GM18508 (cell line): Measurements from ENCODE around the gene COX20.

Source experiments
- ATAC-seq: cut with Tn5 transposase; IDR thresholded peaks from one replicate; pipeline ENCODE4 v1.9.1; 2021; ENCODE audit warnings: moderate number of reproducible peaks; ENCODE audit not compliant: insufficient read depth, unreplicated experiment

Gene COX20

DNA sequence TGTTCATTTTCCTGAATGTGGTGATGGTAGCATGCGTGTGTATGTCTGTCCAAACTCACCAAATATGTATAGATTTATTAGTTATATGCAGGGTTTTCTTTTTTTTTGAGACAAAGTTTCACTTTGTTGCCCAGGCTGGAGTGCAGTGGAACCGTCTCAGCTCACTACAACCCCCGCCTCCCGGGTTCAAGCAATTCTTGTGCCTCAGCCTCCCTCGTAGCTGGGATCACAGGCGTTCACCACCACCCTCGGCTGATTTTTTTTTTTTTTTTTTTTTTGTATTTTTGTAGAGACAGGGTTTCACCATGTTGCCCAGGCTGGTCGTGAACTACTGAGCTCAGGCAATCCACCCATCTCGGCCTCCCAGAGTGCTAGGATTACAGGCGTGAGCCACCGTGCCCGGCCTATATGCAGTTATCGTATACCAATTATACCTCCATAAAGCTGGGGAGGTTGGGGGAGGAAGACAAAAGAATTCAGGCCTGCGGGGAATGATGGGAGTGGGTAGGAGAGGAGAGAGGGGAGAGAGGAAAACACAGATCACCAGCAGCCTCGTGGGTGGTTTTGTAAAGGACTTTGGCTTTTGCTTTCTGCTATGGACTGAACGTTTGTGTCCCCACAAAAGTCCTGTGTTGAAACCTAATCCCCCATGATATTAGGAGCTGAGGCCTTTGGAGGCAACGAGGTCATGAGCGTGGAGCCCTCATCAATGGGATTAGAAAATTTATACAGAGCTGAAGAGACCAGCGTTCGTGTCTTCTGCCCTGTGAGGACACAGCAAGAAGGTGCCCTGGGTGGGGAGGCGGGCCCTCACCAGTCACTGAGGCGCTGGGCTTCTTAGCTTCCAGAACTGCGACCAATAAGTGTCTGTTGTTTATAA lies 33.3 kb downstream of the COX20 start:
- ATAC-seq = no peak

DNA sequence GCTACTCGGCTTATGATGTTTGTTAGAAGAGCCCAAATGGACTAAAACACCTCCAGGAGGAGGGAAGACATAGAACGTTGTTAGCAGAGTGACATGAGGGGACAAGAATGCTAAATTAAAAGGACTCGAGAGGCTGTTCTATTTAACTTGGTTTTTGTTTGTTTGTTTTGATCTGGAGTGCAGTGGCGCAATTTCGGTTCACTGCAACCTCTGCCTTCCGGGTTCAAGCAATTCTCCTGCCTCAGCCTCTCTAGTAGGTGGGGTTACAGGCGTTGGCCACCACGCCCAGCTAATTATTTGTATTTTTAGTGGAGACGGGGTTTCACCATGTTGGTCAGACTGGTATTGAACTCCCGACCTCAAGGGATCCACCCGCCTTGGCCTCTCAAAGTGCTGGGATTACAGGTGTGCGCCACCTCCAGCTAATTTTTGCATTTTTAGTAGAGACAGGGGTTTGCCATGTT lies 33.9 kb downstream of the COX20 start:
- ATAC-seq = no peak

DNA sequence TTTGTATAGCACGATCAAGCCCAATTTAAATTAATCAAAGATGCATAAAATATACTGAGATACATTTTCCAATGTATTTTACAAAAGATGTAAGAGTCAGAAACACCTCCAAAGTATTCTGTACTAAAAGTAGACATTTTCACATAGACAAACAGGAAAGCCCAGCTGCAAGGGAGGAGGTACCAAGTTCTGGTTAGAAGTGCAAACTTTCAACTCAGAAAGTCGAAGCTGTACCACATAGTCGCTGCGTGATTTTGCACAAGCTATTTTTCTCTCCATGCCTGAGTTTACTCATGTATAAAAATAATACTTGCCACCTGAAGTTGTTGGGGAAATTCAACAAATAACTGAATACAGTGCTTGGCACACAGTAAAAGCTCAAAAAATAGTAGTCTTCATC lies 34.5 kb downstream of the COX20 start:
- no peak for ATAC-seq

DNA sequence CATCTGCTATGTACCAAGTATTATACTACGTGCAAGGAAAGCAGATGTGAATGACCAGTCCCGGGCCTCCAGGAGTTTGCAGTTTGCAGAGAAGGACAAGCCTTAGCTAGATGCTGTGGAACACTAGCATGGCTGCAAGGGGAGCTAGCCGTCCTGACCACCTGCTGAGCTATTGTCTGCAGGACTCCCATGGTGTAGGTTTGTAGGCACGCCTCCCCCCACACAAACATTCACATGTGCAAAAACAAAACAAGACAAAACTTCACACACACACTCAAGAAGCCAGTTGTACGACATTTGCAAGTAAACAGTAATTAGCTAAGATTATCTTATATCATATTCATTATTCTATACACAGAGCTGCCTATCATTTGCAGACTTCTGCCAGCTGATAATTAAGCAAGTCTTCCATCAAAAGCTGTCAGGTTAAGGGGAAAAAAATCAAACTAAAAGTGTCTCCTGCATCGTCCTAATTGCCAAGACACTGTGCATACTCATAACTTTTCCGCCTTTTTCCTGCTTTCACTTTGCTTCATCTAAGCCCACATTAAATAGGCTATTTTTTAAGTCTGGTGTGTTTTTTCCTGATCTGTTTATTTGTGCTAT lies 39.6 kb downstream of the COX20 start:
- ATAC-seq = no peak

DNA sequence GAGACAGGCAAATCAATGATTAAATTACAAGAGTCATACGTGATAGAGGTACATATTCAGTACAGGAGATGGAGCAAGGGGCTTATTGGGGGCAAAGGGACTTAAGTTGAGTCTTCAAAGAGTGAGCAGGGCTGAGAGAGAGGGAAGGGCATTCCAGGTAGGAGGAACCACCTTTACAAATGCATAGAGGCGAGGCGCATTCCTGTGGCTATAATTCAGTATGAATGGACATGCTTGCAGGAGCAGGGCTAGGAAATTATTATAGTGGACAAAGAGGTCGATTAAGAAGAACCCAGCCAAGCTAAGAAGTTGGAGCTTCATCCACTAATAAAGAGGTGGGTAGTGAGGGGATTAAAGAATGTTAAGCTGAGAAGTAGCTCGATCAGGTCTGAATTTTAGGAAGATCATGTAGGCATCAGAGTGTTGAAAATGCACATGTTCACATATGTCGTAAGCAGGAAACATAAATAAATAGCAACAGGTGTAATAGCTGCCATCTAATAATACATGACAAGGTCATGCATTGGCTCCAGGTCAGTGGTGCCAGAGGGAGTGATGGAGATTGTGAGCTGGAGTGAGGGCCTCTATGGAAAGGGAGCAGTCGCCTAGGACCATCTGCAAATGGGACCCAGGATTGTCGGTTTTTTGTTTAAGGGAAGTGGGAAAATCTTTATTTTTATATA lies 40.9 kb downstream of the COX20 start:
- ATAC-seq = no peak

DNA sequence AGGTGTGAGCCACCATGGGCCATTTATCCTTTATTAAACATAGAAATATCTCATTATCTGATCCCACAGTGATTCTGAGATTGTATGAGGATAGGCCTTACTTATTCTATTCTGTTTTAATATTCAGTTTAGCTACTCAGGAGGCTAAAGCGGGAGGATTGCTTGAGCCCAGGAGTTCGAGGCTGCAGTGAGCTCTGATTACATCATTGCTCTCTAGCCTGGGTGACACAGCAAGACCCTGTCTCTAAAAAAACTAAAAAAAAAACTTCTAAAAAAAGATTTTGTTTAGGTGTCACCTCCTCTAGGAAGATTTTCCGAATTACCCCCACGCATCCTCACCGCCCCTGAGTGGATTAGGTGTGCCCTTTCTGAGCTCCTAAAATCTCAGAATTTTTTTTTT lies 43.2 kb downstream of the COX20 start:
- no peak for ATAC-seq

DNA sequence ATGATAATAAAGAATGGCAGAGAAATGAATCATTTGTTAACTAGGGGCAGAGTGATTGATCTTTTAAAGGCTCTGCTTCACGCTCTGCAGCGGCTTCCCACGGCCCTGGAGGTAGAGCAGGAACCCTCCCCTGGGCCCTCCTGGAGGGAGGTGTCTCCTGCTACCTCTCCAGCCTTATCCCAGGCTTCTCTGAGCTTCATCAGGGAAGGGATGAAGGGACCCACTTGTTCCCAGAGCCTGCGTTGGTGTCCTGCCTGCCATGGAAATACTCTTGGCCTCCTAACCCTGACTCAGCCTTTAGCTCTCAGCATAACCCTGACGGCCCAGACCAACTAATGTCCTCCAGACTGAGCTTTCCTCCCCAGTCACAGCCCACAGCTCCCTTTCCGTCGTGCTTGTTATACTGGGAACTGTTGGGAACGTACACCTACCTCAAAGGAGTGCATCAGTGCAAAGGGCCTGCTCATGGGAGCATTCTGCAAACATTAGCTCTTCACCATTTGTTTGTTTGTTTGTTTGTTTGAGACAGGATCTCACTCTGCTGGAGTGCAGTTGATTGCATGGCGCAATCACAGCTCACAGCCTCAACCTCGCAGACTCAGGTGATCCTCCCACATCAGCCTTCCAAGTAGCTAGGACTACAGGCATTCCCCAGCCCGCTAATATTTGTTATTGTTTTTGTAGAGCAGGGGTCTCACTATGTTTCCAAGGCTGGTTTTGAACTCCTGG lies 46.3 kb downstream of the COX20 start:
- no peak for ATAC-seq

DNA sequence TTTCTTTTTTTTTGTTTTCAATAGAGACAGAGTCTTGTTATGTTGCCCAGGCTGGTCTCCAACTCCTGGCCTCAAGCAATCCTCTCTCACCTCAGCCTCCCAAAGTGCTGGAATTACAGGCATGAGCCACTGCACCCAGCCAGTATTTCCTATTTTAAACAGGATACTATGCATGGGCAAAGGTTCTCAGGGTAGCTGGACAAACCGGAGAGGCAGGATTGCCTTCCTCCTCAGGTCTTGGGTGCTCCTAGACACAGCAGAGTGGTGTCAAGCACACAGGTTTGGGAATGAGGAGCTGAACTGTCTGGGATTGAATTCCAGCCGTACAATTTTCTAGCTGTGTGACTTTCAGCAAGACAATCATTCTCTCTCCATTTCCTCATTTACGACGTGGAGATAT lies 51.8 kb downstream of the COX20 start:
- ATAC-seq = no peak

DNA sequence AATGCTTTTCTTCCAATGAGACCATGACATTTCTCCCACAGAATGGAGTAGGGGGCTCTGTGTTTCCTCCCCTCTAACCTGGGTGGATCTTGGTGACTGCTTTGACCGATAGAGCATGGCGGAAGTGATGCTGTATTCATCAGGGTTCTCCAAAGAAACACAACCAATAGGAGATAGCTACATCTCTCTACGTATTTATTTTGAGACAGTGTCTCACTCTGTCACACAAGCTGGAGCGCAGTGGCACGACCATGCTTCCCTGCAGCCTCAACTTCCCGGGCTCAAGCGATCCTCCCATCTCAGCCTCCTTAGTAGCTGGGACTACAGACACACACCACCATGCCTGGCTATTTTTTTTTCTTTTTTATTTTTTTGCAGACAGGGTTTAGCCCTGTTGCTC lies 58.4 kb downstream of the COX20 start:
- ATAC-seq = no peak
